Ascending aorta (tissue), 2 donors: Measurements from ENCODE around the gene SIX4. TPM values are rescaled to one million over a fixed set of nuclear protein-coding genes. Genes with fewer than 3 reads are reported as not detected.
A peak's percentile ranks its signal among the peaks of the same experiment; 100 is the strongest.

ENCODE experiments used
- DNase-seq, 2 donors: peaks; one replicate each; pipeline ENCODE4 v3.0.0-alpha.2; 2019; ENCODE audit warnings: low spot score in 2 of 2
- H3K27ac ChIP-seq, 2 donors: fragments of 200-600 bp; sonication (generic); one replicate each; pipeline ENCODE4 v1.5.1; 2016 to 2017; ENCODE audit warnings: mild to moderate bottlenecking in 1 of 2
- H3K27me3 ChIP-seq: fragments of 200-600 bp; sonication (generic); one replicate; pipeline ENCODE4 v1.5.1; 2017
- H3K36me3 ChIP-seq, 2 donors: fragments of 200-600 bp; sonication (generic); one replicate each; pipeline ENCODE4 v1.5.1; 2016
- H3K4me1 ChIP-seq, 2 donors: fragments of 200-600 bp; sonication (generic); one replicate each; pipeline ENCODE4 v1.5.1; 2016 to 2017; ENCODE audit warnings: mild to moderate bottlenecking in 1 of 2
- H3K4me3 ChIP-seq, 2 donors: fragments of 200-600 bp; sonication (generic); one replicate each; pipeline ENCODE4 v1.5.1; 2016 to 2017; ENCODE audit warnings: mild to moderate bottlenecking in 1 of 2
- H3K9me3 ChIP-seq, 2 donors: fragments of 200-600 bp; sonication (generic); one replicate each; pipeline ENCODE4 v1.5.1; 2016
- intact Hi-C: fragments of 100-400 bp; cut with DNase I; formaldehyde crosslinking; loops from one replicate; pipeline ENCODE4 v1.15.1; 2023
- total RNA-seq: library from RNA; depleted of rRNA; stranded (reverse); fragments of >200 nt; gene quantifications from one replicate; pipeline ENCODE4 v1.1.0, GENCODE V29; 2016
- TF ChIP-seq, protein P1 (sequence below), 3 experiments: fragments of 200-600 bp in 2 of 3; fragments of 450-650 bp in 1 of 3; sonication (generic) in 2 of 3; IDR thresholded peaks; one replicate each; pipeline ENCODE4 v1.5.1; 2016 to 2019; ENCODE audit warnings: antibody characterized with exemption in 3 of 3, mild to moderate bottlenecking in 1 of 3, moderate library complexity in 1 of 3

The SIX4 gene
- total RNA-seq, 1 donor from 2014 or later = 1.4 TPM

DNA sequence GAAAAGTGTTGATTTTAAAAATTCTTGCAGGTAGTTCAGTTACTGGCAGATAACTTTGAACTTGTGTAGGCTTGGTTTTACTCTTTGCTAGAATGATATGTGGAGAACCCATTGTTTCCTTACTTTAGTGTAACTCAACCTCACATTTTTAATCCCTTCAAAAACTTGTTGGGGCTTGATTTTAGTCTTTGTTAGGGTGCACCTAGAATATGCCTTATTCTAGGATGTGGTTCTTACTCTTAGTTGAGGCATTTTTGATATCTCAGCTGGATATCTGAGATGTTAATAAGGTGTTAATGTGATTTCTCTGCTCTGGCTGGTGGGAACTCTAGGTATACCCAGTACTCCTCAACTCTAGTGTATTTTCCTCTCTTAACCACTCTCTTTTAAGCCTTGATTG, 20.4 kb upstream of the SIX4 start:
- Histone ChIP-seq H3K4me1 (no peaks in the 10 kb centered on the region), H3K27me3 (no peaks in the 10 kb centered on the region), H3K4me3 (no peak overlapping the region), H3K36me3 (no peaks in the 10 kb centered on the region), H3K27ac (no peak overlapping the region), H3K9me3 (peaks cover 0 to 6% of the 10 kb centered on the region in 2 donors)
- TF ChIP-seq, protein P1, sequence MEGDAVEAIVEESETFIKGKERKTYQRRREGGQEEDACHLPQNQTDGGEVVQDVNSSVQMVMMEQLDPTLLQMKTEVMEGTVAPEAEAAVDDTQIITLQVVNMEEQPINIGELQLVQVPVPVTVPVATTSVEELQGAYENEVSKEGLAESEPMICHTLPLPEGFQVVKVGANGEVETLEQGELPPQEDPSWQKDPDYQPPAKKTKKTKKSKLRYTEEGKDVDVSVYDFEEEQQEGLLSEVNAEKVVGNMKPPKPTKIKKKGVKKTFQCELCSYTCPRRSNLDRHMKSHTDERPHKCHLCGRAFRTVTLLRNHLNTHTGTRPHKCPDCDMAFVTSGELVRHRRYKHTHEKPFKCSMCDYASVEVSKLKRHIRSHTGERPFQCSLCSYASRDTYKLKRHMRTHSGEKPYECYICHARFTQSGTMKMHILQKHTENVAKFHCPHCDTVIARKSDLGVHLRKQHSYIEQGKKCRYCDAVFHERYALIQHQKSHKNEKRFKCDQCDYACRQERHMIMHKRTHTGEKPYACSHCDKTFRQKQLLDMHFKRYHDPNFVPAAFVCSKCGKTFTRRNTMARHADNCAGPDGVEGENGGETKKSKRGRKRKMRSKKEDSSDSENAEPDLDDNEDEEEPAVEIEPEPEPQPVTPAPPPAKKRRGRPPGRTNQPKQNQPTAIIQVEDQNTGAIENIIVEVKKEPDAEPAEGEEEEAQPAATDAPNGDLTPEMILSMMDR (IDR thresholded peaks at IDR 0.05) = no peak
- no peak for DNase-seq
- intact Hi-C loops = no loop called here

DNA sequence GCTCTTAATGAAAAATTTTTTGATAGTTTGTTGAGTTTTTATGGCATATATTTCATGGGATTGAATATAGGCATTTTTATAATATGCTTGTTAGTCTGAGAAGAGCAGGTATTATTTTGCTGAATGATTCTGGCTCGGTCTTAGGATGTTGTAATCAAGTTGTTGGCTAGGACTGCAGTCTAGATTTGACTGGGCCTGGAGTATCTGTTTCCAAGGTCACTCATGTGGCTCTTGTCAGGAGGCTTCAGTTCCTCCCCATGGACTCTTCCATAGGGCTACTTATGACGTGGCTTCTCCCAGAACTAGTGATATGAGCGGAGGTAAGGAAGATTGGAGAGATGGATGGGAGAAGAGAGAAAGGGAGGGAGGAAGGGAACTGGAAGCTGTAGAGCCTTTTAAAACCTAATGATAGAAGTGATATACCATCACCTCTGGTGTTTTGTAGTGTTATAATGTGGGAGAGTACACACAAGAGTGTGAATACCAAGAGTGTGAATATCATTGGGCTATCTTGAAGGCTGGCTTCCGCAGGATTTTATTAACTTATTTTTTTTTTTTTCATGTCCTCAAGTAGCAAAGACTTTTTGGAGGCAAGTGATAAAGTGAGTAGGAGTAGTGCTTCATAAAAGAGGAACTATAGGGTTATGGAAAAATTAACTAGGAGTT, 14.8 kb upstream of the SIX4 start:
- Histone ChIP-seq H3K27me3 (no peaks in the 10 kb centered on the region), H3K4me1 (peaks cover 0 to 12% of the 10 kb centered on the region in 2 donors), H3K4me3 (no peak overlapping the region), H3K27ac (no peak overlapping the region), H3K36me3 (no peaks in the 10 kb centered on the region), H3K9me3 (peaks cover 0 to 6% of the 10 kb centered on the region in 2 donors)
- intact Hi-C loops = loop anchor here (10.0 kb wide), 1 partner anchor 456 kb away; no protein-coding TSS in a partner anchor
- TF ChIP-seq, protein P1 (IDR thresholded peaks at IDR 0.05) = no peak
- no peak for DNase-seq

DNA sequence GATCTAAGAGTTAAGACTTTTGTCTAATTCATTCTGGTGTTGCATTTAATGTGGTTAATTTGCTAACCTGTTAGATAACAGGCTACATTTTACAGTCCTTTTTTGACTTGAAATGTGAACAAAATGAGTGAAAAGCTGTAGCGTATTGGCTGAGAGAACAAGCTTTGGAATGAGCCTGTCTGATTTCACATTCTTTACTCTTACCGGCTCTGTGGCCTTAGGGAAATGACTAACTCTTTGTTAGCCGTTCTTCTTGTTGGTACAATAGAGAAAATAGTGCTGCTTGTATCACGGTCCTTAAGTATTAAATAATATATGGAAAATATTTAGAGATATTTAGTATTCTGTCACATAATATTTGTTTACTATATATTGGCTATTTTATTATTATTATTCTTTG, 12.3 kb upstream of the SIX4 start:
- Histone ChIP-seq H3K27ac (no peak overlapping the region), H3K4me1 (peaks cover 0 to 12% of the 10 kb centered on the region in 2 donors), H3K27me3 (no peaks in the 10 kb centered on the region), H3K9me3 (no peaks in the 10 kb centered on the region), H3K4me3 (peak overlapping the region in 1 of 2 donors; percentile 98), H3K36me3 (no peaks in the 10 kb centered on the region)
- TF ChIP-seq, protein P1 (IDR thresholded peaks at IDR 0.05) = no peak
- intact Hi-C loops = loop anchor here (10.0 kb wide), 1 partner anchor 458 kb away; no protein-coding TSS in a partner anchor
- DNase-seq = no peak

DNA sequence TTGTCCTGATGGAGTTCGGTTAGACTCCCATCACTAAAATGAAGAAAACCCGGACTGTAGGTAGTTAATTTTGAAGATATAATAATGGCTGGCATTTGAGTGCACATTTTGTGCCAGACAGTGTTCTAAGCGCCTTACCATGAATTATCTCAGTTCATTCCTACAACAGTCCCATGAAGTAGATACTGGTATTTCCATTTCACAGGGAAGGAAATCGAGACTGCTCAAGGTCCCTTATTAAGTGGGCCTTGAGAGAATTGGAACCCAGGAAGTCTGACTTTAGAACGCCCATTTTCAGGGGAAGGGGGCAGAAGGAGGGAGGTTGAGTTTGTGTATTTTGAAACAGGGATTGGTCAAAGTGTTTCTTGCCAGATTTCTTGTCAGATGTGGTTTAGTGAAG, 11.3 kb upstream of the SIX4 start:
- TF ChIP-seq, protein P1 (IDR thresholded peaks at IDR 0.05) = no peak
- Histone ChIP-seq H3K27me3 (no peaks in the 10 kb centered on the region), H3K9me3 (no peaks in the 10 kb centered on the region), H3K27ac (peak overlapping the region; percentile 7 to 88), H3K4me1 (peaks cover 0 to 12% of the 10 kb centered on the region in 2 donors), H3K4me3 (peak overlapping the region; percentile 67 to 98), H3K36me3 (no peaks in the 10 kb centered on the region)
- intact Hi-C loops = loop anchor here (10.0 kb wide), 1 partner anchor 459 kb away; no protein-coding TSS in a partner anchor
- no peak for DNase-seq

DNA sequence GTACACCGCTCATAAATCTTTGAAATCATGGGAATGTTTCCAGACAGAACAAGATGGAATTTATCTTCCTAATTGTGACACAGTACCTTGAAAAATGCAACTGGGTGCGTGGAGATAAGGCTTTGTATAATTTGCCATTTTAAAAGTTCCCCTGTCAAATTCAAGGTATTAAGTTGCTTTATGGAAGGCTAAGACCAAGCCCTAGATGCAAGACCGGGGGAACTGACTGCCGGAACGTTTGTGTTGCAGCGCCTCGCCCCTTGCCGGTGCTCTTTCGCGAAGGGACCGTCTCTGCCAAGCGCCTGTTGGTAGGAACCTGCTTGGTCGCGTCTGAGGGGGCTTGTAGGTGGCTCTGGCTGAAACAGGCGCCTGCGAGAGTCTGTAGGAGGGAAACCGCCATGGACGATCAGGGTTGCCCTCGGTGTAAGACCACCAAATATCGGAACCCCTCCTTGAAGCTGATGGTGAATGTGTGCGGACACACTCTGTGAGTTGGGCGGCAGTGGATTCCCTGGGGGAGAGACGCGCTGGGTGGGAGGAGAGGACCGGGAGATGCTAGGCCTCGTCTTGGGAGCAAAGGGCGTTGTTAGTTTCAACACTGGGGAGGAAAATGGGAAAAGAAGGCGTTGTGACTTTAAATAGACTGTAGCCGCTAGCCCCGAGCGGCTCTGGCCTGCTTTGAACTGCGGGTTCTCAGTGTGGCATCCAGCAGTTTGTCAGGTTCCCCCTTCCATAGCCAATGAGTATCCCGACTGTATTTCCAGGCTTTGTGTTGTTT, 10.5 kb upstream of the SIX4 start, which contains the start of gene MNAT1:
Gene MNAT1, plus strand, starts transcription at position 297 of the 778 bp plus-strand sequence. Its CDS starts 102 bp downstream, at position 399.
- H3K4me1 ChIP-seq = peaks cover 0 to 12% of the 10 kb centered on the region in 2 donors
- H3K9me3 ChIP-seq = no peaks in the 10 kb centered on the region
- no peaks in the 10 kb centered on the region for H3K36me3 ChIP-seq
- H3K27me3 ChIP-seq = no peaks in the 10 kb centered on the region
- intact Hi-C loops = loop anchor here (10.0 kb wide), 1 partner anchor 460 kb away; no protein-coding TSS in a partner anchor
- TF ChIP-seq, protein P1 (IDR thresholded peaks at IDR 0.05) = no peak
- peak within 1 kb of the TSS; percentile 68 to 88 for H3K27ac ChIP-seq
- peak within 1 kb of the TSS; percentile 67 to 98 for H3K4me3 ChIP-seq
- peak in 1 of 2 donors; percentile 84 for DNase-seq
